WTC11 (cell line): ENCODE results near the gene SNCA. TPM values are rescaled to one million over a fixed set of nuclear protein-coding genes. Genes with fewer than 3 reads are reported as not detected.

Experiments
- ATAC-seq: fragments of 200-7000 bp; cut with Tn5 transposase; 2 replicates; pipeline ENCODE4 v1.10.0; 2021; ENCODE audit warnings: mild to moderate bottlenecking, moderate library complexity
- CTCF ChIA-PET: fragments of 300-600 bp; sonication (Branson Sonifier 250); formaldehyde crosslinking; loops from one replicate; lab custom pipeline; 2021; ENCODE audit warnings: antibody characterized with exemption; lab: Charles Lee
- POLR2A ChIA-PET: fragments of 350-600 bp; sonication (Branson Sonifier 250); formaldehyde crosslinking; loops from one replicate; lab custom pipeline; 2021; ENCODE audit warnings: antibody characterized with exemption; lab: Charles Lee
- DNase-seq: peaks from one replicate; pipeline ENCODE4 v3.0.0; 2021; ENCODE audit warnings: low spot score
- H3K27ac Mint-ChIP-seq: 2 replicates; pipeline ENCODE4 v1.8.0; 2021; ENCODE audit warnings: mixed read lengths
- H3K27me3 Mint-ChIP-seq: 2 replicates; pipeline ENCODE4 v1.8.0; 2021; ENCODE audit warnings: low read depth, mild to moderate bottlenecking, moderate library complexity, mixed read lengths
- H3K36me3 Mint-ChIP-seq: 2 replicates; pipeline ENCODE4 v1.8.0; 2021; ENCODE audit warnings: mixed read lengths
- H3K4me1 Mint-ChIP-seq: 2 replicates; pipeline ENCODE4 v1.8.0; 2022; ENCODE audit warnings: mixed read lengths
- H3K4me3 Mint-ChIP-seq: 2 replicates; pipeline ENCODE4 v1.8.0; 2021; ENCODE audit warnings: mild to moderate bottlenecking, moderate library complexity, mixed read lengths
- H3K9me3 Mint-ChIP-seq: 2 replicates; pipeline ENCODE4 v1.8.0; 2021; ENCODE audit warnings: mixed read lengths
- ELF4 ChIP-seq: sonication (generic); formaldehyde crosslinking; IDR thresholded peaks from 2 replicates; pipeline ENCODE4 v1.8.1; 2022; ENCODE audit warnings: low read depth, mild to moderate bottlenecking, moderate library complexity, missing genetic modification reagents
- ESRRA ChIP-seq: sonication (generic); formaldehyde crosslinking; IDR thresholded peaks from 2 replicates; pipeline ENCODE4 v1.8.1; 2022; ENCODE audit warnings: mild to moderate bottlenecking, missing genetic modification reagents, borderline replicate concordance
- FOXJ3 ChIP-seq: sonication (generic); formaldehyde crosslinking; IDR thresholded peaks from 2 replicates; pipeline ENCODE4 v1.9.0; 2021; ENCODE audit warnings: missing genetic modification reagents, mild to moderate bottlenecking, borderline replicate concordance
- GTF2I ChIP-seq: fragments of 250-450 bp; sonication (Bioruptor Pico); conservative IDR thresholded peaks from 2 replicates; pipeline ENCODE4 v1.4.0; 2021; ENCODE audit warnings: mild to moderate bottlenecking
- HMGA2 ChIP-seq: fragments of 250-450 bp; sonication (Bioruptor Pico); IDR thresholded peaks from 2 replicates; pipeline ENCODE4 v1.4.0; 2021; ENCODE audit warnings: mild to moderate bottlenecking, moderate library complexity
- JAZF1 ChIP-seq: fragments of 250-450 bp; sonication (Bioruptor Pico); IDR thresholded peaks from 2 replicates; pipeline ENCODE4 v1.9.0; 2021; ENCODE audit warnings: moderate library complexity, mild to moderate bottlenecking, inconsistent platforms
- NFE2L1 ChIP-seq: sonication (generic); formaldehyde crosslinking; IDR thresholded peaks from 2 replicates; pipeline ENCODE4 v1.8.1; 2023; ENCODE audit warnings: missing genetic modification reagents
- SMAD3 ChIP-seq: sonication (generic); formaldehyde crosslinking; IDR thresholded peaks from 2 replicates; pipeline ENCODE4 v1.8.0; 2022; ENCODE audit warnings: missing genetic modification reagents, mild to moderate bottlenecking, borderline replicate concordance
- SMAD4 ChIP-seq: sonication (generic); formaldehyde crosslinking; IDR thresholded peaks from 2 replicates; pipeline ENCODE4 v1.8.0; 2022; ENCODE audit warnings: mild to moderate bottlenecking, missing genetic modification reagents
- TCF7 ChIP-seq: sonication (generic); formaldehyde crosslinking; IDR thresholded peaks from 2 replicates; pipeline ENCODE4 v1.8.0; 2022; ENCODE audit warnings: mild to moderate bottlenecking, low read depth, missing genetic modification reagents, moderate library complexity
- ZNF121 ChIP-seq: sonication (generic); formaldehyde crosslinking; IDR thresholded peaks from 2 replicates; pipeline ENCODE4 v1.8.0; 2023; ENCODE audit warnings: missing genetic modification reagents
- ZNF138 ChIP-seq: sonication (generic); formaldehyde crosslinking; conservative IDR thresholded peaks from 2 replicates; pipeline ENCODE4 v1.8.1; 2022; ENCODE audit warnings: mild to moderate bottlenecking, moderate library complexity, missing genetic modification reagents
- total RNA-seq: library from RNA; stranded (reverse); gene quantifications from 3 replicates; pipeline ENCODE4 v1.2.3, GENCODE V29; 2021
- TF ChIP-seq, protein P1 (sequence below): sonication (generic); formaldehyde crosslinking; IDR thresholded peaks from 2 replicates; pipeline ENCODE4 v1.8.0; 2022; ENCODE audit warnings: mild to moderate bottlenecking, missing genetic modification reagents
- TF ChIP-seq, protein P2 (sequence below): fragments of 250-450 bp; sonication (Bioruptor Pico); IDR thresholded peaks from 2 replicates; pipeline ENCODE4 v1.9.0; 2021; ENCODE audit warnings: mild to moderate bottlenecking
- TF ChIP-seq, protein P3 (sequence below): sonication (generic); formaldehyde crosslinking; IDR thresholded peaks from 2 replicates; pipeline ENCODE4 v1.8.1; 2023; ENCODE audit warnings: mild to moderate bottlenecking, missing genetic modification reagents, moderate library complexity
- TF ChIP-seq, protein P4 (sequence below): sonication (generic); formaldehyde crosslinking; IDR thresholded peaks from 2 replicates; pipeline ENCODE4 v1.8.0; 2022; ENCODE audit warnings: missing genetic modification reagents

The SNCA gene
- total RNA-seq, 1 experiment from 2014 or later: 15.0 TPM

DNA sequence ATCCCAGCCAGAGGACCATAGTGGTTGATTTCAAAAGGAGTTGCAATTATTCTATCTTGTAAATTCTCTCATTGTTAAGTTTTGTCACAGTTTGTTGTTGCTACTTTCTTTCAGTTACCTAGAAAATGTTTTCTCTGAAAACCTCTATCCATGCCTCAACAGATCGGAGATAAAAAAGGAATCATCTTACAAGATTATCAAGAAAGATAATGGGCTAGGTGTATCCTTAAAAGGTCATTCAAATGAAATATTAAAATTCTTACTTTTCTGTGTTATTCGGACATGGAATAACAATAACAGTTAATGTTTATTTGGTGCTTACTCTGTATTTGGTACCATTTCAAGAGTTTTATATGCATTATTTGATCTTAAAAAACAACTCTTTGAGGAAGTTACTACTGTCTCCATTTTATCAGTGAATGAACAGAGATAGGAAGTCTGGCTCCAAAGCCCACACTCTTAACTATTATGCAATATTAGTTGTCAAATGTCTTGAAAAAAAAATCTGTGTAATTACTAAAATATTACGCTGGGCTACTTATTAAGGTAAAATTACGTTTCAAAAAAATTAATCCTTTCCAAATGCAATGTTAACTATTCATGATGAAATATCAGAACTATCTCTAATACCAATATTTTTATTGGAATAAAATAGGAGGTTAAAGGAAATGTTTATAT, 97.5 kb downstream of the SNCA start:
- no peak overlapping the region for H3K4me3 Mint-ChIP-seq
- no peaks in the 10 kb centered on the region for H3K36me3 Mint-ChIP-seq
- DNase-seq (no peak), ATAC-seq (no peak)
- no peaks in the 10 kb centered on the region for H3K4me1 Mint-ChIP-seq
- ChIA-PET POLR2A (no interaction called here), CTCF (no interaction called here)
- no peaks in the 10 kb centered on the region for H3K27me3 Mint-ChIP-seq
- 0 out of 2 replicates have a peak, but pooled peaks cover 4% of the 10 kb centered on the region for H3K9me3 Mint-ChIP-seq
- no peak overlapping the region for H3K27ac Mint-ChIP-seq
- TF ChIP-seq SMAD3: no peak
- TF ChIP-seq, protein P1, sequence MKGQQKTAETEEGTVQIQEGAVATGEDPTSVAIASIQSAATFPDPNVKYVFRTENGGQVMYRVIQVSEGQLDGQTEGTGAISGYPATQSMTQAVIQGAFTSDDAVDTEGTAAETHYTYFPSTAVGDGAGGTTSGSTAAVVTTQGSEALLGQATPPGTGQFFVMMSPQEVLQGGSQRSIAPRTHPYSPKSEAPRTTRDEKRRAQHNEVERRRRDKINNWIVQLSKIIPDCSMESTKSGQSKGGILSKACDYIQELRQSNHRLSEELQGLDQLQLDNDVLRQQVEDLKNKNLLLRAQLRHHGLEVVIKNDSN (CRISPR knock-in tag): no peak
- TF ChIP-seq HMGA2 (CRISPR knock-in tag): no peak
- no peak for TF ChIP-seq NFE2L1 (CRISPR knock-in tag)
- TF ChIP-seq, protein P2, sequence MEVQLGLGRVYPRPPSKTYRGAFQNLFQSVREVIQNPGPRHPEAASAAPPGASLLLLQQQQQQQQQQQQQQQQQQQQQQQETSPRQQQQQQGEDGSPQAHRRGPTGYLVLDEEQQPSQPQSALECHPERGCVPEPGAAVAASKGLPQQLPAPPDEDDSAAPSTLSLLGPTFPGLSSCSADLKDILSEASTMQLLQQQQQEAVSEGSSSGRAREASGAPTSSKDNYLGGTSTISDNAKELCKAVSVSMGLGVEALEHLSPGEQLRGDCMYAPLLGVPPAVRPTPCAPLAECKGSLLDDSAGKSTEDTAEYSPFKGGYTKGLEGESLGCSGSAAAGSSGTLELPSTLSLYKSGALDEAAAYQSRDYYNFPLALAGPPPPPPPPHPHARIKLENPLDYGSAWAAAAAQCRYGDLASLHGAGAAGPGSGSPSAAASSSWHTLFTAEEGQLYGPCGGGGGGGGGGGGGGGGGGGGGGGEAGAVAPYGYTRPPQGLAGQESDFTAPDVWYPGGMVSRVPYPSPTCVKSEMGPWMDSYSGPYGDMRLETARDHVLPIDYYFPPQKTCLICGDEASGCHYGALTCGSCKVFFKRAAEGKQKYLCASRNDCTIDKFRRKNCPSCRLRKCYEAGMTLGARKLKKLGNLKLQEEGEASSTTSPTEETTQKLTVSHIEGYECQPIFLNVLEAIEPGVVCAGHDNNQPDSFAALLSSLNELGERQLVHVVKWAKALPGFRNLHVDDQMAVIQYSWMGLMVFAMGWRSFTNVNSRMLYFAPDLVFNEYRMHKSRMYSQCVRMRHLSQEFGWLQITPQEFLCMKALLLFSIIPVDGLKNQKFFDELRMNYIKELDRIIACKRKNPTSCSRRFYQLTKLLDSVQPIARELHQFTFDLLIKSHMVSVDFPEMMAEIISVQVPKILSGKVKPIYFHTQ (CRISPR knock-in tag): no peak
- no peak for TF ChIP-seq FOXJ3 (CRISPR knock-in tag)
- TF ChIP-seq, protein P3, sequence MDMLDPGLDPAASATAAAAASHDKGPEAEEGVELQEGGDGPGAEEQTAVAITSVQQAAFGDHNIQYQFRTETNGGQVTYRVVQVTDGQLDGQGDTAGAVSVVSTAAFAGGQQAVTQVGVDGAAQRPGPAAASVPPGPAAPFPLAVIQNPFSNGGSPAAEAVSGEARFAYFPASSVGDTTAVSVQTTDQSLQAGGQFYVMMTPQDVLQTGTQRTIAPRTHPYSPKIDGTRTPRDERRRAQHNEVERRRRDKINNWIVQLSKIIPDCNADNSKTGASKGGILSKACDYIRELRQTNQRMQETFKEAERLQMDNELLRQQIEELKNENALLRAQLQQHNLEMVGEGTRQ (CRISPR knock-in tag): no peak
- TF ChIP-seq ESRRA (CRISPR knock-in tag): no peak
- TF ChIP-seq, protein P4, sequence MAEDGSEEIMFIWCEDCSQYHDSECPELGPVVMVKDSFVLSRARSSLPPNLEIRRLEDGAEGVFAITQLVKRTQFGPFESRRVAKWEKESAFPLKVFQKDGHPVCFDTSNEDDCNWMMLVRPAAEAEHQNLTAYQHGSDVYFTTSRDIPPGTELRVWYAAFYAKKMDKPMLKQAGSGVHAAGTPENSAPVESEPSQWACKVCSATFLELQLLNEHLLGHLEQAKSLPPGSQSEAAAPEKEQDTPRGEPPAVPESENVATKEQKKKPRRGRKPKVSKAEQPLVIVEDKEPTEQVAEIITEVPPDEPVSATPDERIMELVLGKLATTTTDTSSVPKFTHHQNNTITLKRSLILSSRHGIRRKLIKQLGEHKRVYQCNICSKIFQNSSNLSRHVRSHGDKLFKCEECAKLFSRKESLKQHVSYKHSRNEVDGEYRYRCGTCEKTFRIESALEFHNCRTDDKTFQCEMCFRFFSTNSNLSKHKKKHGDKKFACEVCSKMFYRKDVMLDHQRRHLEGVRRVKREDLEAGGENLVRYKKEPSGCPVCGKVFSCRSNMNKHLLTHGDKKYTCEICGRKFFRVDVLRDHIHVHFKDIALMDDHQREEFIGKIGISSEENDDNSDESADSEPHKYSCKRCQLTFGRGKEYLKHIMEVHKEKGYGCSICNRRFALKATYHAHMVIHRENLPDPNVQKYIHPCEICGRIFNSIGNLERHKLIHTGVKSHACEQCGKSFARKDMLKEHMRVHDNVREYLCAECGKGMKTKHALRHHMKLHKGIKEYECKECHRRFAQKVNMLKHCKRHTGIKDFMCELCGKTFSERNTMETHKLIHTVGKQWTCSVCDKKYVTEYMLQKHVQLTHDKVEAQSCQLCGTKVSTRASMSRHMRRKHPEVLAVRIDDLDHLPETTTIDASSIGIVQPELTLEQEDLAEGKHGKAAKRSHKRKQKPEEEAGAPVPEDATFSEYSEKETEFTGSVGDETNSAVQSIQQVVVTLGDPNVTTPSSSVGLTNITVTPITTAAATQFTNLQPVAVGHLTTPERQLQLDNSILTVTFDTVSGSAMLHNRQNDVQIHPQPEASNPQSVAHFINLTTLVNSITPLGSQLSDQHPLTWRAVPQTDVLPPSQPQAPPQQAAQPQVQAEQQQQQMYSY (CRISPR knock-in tag): no peak
- no peak for TF ChIP-seq SMAD4 (CRISPR knock-in tag)
- TF ChIP-seq GTF2I: no peak
- no peak for TF ChIP-seq TCF7 (CRISPR knock-in tag)
- TF ChIP-seq ZNF138 (CRISPR knock-in tag): no peak
- TF ChIP-seq, all 79 proteins: peak for 0

DNA sequence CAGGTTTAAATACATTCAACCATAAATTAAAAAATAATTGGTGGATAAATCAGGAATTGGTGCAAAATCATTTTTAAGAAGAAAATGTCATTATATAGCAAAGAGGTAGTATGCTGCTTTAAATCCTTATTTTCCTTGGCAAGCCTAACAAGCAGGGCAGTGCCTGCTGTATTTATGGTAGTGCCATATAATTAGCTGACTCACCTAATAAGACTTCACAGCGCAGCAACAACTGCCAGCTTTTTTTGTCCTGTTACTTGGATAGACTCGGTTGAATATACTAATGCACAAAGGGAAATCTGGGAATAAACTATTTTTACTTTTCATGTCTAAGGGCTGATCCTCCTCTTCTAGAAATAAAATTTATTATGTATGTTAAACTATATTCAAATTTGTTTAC, 99.1 kb downstream of the SNCA start:
- ATAC-seq (no peak), DNase-seq (no peak)
- H3K36me3 Mint-ChIP-seq: no peaks in the 10 kb centered on the region
- no peaks in the 10 kb centered on the region for H3K4me1 Mint-ChIP-seq
- TF ChIP-seq ELF4 (CRISPR knock-in tag) (no peak), JAZF1 (no peak), FOXJ3 (CRISPR knock-in tag) (no peak), ZNF121 (CRISPR knock-in tag) (no peak)
- ChIA-PET CTCF (interaction anchor here (1.4 kb wide), 1 partner anchor 97 kb away, joined by 3 read pairs; no protein-coding TSS in a partner anchor), POLR2A (interaction anchor here (0.6 kb wide), 1 partner anchor 173 kb away, joined by 3 read pairs; no protein-coding TSS in a partner anchor)
- no peaks in the 10 kb centered on the region for H3K27me3 Mint-ChIP-seq
- H3K9me3 Mint-ChIP-seq: 0 out of 2 replicates have a peak, but pooled peaks cover 4% of the 10 kb centered on the region
- H3K4me3 Mint-ChIP-seq: no peak overlapping the region
- no peak overlapping the region for H3K27ac Mint-ChIP-seq
